ENCODE results near the gene CEBPA. TPM values are rescaled to one million over a fixed set of nuclear protein-coding genes. Genes with fewer than 3 reads are reported as not detected.

Gene CEBPA
- total RNA-seq, 1 donor from 2014 or later = 8.5 TPM

DNA sequence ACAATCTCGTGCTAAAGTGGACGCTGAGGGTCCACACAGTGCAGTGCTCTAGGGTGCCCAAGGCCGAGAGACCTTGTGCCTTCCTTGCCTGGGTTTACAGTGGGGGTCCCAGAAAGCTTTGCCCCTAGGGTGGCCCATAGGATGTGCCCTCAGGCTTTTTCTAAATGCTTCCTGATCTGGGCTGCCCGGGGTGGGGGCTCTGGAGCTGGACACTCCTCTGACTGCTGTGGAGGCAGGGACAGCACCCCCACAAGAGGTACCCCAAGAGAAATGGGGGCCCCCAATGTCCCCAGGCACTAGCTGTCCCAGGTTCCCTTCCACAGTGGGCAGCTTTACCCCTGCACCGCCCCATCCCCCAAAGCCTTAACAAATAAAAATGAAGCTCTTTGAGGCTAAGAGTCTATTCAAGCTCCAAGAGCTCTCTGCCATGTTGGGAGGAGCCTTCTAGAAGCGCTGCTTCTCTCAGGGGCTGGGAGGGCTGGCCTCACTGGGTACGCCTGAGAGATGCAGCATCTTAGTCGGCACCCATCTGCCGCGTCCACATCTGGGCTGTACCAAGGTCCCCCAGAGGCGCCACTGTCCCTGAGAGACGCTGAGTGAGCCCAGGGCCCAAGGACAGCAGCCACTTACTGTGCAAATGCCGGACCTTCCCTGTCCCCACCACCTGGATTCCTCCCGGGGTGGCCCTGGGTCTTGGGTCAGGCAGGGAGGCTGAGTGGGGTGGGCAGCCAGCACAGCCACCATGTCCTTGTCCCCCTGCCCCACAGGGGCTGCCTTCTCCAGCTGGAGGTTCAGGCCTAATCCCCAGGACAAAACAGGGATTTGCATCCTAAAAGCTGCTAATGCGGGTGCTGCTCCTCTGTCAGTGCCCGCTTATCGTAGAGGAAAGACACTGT is 27.4 kb downstream of the CEBPA start:
- DNase-seq (ENCODE audit: low spot score in 2 of 2, unreplicated experiment in 2 of 2) = no peak
- peaks cover 12% of the 10 kb centered on the region for H3K4me1 Mint-ChIP-seq
- H3K27me3 Mint-ChIP-seq (ENCODE audit: low read depth) = no peaks in the 10 kb centered on the region
- no peaks in the 10 kb centered on the region for H3K9me3 Mint-ChIP-seq
- TF ChIP-seq, protein P1, sequence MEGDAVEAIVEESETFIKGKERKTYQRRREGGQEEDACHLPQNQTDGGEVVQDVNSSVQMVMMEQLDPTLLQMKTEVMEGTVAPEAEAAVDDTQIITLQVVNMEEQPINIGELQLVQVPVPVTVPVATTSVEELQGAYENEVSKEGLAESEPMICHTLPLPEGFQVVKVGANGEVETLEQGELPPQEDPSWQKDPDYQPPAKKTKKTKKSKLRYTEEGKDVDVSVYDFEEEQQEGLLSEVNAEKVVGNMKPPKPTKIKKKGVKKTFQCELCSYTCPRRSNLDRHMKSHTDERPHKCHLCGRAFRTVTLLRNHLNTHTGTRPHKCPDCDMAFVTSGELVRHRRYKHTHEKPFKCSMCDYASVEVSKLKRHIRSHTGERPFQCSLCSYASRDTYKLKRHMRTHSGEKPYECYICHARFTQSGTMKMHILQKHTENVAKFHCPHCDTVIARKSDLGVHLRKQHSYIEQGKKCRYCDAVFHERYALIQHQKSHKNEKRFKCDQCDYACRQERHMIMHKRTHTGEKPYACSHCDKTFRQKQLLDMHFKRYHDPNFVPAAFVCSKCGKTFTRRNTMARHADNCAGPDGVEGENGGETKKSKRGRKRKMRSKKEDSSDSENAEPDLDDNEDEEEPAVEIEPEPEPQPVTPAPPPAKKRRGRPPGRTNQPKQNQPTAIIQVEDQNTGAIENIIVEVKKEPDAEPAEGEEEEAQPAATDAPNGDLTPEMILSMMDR (IDR thresholded peaks at IDR 0.05; ENCODE audit: unreplicated experiment) = no peak
- no peak overlapping the region for H3K27ac Mint-ChIP-seq
- H3K4me3 Mint-ChIP-seq = no peak overlapping the region
- no peaks in the 10 kb centered on the region for H3K36me3 Mint-ChIP-seq

DNA sequence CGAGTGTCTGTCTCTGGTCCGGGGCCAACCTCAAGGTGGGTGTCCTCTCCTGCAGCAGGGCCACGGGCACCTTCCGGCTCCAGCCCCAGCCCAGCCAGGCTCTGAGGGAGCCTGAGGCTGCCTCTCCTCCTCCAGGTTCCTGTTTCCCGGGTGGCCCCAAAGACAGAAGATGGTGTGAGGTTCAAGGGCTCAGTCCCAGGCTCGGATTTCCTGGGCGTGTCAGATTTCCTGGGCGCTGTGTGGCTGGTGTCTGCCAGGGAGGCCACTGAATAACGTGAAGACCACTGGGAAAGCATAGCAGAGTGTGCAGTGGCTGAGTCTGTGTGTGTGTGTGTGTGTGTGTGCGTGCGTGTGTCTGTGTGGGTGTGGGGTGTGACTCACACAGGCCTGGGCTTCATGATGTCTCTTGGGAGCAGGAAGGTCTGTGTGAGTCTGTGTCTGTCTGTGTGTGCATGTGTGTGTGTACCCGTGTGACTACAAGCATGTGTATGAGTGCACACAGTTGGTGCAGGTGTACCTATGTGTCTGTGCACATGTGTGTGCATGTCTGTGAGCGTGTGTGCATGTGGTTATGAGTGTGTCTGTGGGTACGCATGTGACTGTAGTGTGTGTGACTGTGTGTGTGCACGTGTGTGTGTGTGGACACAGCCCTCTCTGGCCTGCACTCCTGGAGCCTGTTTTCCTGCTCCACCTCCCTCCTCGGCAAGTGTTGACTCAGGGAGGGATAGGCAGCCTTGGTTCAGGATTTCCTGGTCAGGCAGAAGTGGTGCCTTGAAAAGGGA is 28.3 kb downstream of the CEBPA start:
- Mint-ChIP-seq H3K4me3 (no peak overlapping the region), H3K4me1 (peaks cover 12% of the 10 kb centered on the region), H3K27me3 (ENCODE audit: low read depth) (no peaks in the 10 kb centered on the region), H3K36me3 (no peaks in the 10 kb centered on the region), H3K27ac (no peak overlapping the region), H3K9me3 (no peaks in the 10 kb centered on the region)
- DNase-seq (ENCODE audit: low spot score in 2 of 2, unreplicated experiment in 2 of 2) = no peak
- TF ChIP-seq, protein P1 (IDR thresholded peaks at IDR 0.05; ENCODE audit: unreplicated experiment) = no peak

DNA sequence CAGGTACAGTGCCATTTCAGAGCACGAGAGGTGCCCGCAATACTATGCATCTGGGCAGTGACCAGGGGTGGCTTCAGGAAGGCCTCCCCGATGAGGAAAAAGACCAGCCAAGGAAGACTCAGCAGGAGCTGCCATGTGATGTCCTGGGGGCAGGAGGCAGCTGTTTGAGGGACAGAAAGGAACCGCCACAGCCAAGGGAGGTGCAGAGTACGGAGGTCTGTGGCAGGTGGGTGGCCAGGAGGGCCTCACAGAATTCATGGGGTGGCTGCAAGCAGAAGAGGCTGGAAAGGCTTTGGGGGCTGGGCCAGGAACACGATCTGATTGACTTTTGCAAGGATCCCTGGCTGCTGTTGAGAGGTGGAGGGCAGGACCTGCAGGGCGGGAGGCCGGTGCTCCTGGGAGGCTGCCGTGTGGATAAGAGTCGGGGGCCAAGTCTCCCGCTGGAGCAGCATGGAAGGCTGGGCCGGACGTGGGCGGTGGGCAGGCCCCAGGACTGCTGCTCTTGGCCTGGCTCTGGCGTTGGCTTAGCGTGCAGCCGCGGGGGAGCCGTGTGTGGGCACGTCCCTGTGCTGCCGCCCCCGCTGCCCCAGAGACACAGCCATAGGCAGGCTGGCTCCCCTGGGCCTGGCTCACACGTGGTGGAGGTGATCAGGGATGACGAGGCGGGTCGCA is 29.1 kb downstream of the CEBPA start:
- Mint-ChIP-seq H3K4me3 (no peak overlapping the region), H3K27me3 (ENCODE audit: low read depth) (no peaks in the 10 kb centered on the region), H3K27ac (no peak overlapping the region), H3K36me3 (no peaks in the 10 kb centered on the region), H3K9me3 (no peaks in the 10 kb centered on the region), H3K4me1 (peaks cover 12% of the 10 kb centered on the region)
- DNase-seq (ENCODE audit: low spot score in 2 of 2, unreplicated experiment in 2 of 2) = no peak
- TF ChIP-seq, protein P1 (IDR thresholded peaks at IDR 0.05; ENCODE audit: unreplicated experiment) = no peak

DNA sequence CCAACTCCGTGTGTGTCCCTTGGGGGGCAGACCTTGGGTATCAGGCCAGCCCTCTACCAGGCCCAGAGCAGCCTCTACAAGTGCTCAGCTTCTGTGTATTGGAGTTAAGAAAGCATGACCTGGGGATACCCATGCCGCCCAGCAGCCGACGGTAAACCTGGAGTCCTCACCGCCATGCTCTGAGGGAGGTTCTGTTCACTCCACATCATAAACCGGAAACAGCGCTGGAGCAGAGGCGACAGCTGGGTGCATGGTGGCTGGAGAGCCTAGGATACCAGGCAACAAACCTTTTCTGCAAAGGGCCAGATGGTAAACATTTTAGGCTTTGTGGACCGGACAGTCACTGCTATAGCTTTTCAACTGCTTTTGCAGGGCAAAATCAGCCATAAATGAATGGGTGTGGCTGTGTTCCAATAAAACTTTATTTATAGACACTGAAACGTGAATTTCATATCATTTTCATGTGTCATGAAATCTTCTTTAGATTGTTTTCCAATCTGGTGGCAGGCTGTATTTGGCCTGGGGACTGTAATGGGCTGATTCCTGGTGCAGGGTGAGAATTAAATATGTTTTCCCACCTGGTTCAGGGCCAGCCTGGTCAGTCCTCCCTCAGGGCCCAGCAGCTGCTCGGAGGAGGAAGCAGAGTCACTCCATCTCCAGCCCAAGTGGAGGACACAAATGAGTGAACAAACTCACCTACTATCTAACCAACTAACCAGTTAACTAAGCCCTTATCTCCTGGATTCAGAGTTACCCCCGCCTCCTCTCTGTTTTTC is 30.9 kb downstream of the CEBPA start:
- TF ChIP-seq, protein P1 (IDR thresholded peaks at IDR 0.05; ENCODE audit: unreplicated experiment) = no peak
- H3K27me3 Mint-ChIP-seq (ENCODE audit: low read depth) = no peaks in the 10 kb centered on the region
- H3K4me3 Mint-ChIP-seq = no peak overlapping the region
- H3K4me1 Mint-ChIP-seq = peaks cover 12% of the 10 kb centered on the region
- no peak overlapping the region for H3K27ac Mint-ChIP-seq
- no peak for DNase-seq (ENCODE audit: low spot score in 2 of 2, unreplicated experiment in 2 of 2)
- H3K36me3 Mint-ChIP-seq = no peaks in the 10 kb centered on the region
- no peaks in the 10 kb centered on the region for H3K9me3 Mint-ChIP-seq

DNA sequence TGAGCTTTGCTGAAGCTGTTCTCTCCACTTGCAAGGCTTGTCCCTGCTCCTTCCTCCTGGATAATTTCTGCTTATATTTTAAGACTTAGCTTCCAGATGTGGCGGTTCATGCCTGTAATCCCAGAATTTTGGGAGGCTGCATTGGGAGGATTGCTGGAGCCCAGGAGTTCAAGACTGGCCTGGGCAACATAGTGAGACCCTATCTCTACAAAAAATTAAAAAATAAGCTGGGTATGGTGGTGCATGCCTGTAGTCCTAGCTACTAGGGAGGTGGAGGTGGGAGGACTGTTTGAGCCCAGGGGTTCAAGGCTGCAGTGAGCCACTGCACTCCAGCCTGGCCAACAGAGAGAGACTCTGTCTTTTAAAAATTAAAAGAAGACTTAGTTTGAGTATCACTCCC is 31.6 kb downstream of the CEBPA start:
- TF ChIP-seq, protein P1 (IDR thresholded peaks at IDR 0.05; ENCODE audit: unreplicated experiment) = no peak
- peaks cover 12% of the 10 kb centered on the region for H3K4me1 Mint-ChIP-seq
- no peak overlapping the region for H3K27ac Mint-ChIP-seq
- DNase-seq (ENCODE audit: low spot score in 2 of 2, unreplicated experiment in 2 of 2) = no peak
- no peaks in the 10 kb centered on the region for H3K9me3 Mint-ChIP-seq
- H3K36me3 Mint-ChIP-seq = no peaks in the 10 kb centered on the region
- H3K4me3 Mint-ChIP-seq = no peak overlapping the region
- no peaks in the 10 kb centered on the region for H3K27me3 Mint-ChIP-seq (ENCODE audit: low read depth)
